OCI-LY7 (cell line): ENCODE measurements around the gene XPO4.

Experiments used
- EZH2phosphoT487 ChIP-seq: fragments of 200-600 bp; sonication (generic); IDR thresholded peaks from 2 replicates; pipeline ENCODE4 v1.6.1; 2018; ENCODE audit warnings: low read depth, borderline replicate concordance, mild to moderate bottlenecking, mixed run types, antibody characterized with exemption, low read length, moderate library complexity, mixed read lengths
- TF ChIP-seq, protein P1 (sequence below): fragments of 200-600 bp; sonication (generic); conservative IDR thresholded peaks from 2 replicates; pipeline ENCODE4 v1.5.1; 2014; ENCODE audit warnings: mild to moderate bottlenecking, antibody characterized with exemption, low read length, moderate library complexity, mixed read lengths

DNA sequence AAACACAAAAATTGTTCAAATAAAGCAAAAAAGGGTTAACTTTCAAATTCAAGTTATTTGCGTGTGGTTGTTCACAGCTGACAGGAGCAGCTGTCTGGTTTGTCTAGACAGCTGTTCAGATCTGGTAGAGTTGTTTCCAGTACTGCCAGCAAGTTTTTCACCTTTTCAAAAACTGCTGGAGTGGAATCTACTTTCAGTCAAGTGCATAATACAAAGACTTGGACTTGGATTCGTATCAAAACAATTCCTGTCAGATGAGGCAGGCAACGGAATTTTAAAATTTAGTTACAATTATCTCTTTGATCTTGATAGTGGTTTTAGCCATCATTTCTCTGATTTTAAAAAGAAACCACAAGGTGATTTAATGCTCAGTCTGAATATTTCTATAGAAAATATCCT is 77.1 kb downstream of the XPO4 start:
- TF ChIP-seq, protein P1, sequence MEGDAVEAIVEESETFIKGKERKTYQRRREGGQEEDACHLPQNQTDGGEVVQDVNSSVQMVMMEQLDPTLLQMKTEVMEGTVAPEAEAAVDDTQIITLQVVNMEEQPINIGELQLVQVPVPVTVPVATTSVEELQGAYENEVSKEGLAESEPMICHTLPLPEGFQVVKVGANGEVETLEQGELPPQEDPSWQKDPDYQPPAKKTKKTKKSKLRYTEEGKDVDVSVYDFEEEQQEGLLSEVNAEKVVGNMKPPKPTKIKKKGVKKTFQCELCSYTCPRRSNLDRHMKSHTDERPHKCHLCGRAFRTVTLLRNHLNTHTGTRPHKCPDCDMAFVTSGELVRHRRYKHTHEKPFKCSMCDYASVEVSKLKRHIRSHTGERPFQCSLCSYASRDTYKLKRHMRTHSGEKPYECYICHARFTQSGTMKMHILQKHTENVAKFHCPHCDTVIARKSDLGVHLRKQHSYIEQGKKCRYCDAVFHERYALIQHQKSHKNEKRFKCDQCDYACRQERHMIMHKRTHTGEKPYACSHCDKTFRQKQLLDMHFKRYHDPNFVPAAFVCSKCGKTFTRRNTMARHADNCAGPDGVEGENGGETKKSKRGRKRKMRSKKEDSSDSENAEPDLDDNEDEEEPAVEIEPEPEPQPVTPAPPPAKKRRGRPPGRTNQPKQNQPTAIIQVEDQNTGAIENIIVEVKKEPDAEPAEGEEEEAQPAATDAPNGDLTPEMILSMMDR, result no peak
- TF ChIP-seq EZH2phosphoT487, result no peak
